ENCODE results near the gene EIF3I. TPM values are rescaled to one million over a fixed set of nuclear protein-coding genes. Genes with fewer than 3 reads are reported as not detected.
A peak's percentile ranks its signal among the peaks of the same experiment; 100 is the strongest.

EIF3I gene
- total and polyA plus RNA-seq, 10 of the 15 experiments (the other 5 are each of a cell fraction or from before 2014, with no cell fraction given) = 208 to 606 (median 352) TPM

GRCh38 chr1:32184650-32185049 is 37.6 kb upstream of the EIF3I start (continued):
- TF ChIP-seq SMAD1 (IDR thresholded peaks at IDR 0.05; ENCODE audit: low read depth, partially characterized antibody) (no peak), ZBTB4 (CRISPR knock-in tag; IDR thresholded peaks at IDR 0.05) (no peak), USF1 (IDR thresholded peaks at IDR 0.05; ENCODE audit: borderline replicate concordance, extremely low read length, insufficient read depth, low read depth, low read length) (no peak)

GRCh38 chr1:32186077-32186476 is 36.1 kb upstream of the EIF3I start:
- Histone ChIP-seq H3K27ac (ENCODE audit: control insufficient read depth, insufficient read depth) (no peak overlapping the region), H3K9ac (ENCODE audit: control insufficient read depth, insufficient read depth, low read length) (0 out of 2 replicates have a peak overlapping the region, but pooled peaks have one; percentile 22), H2AFZ (ENCODE audit: control insufficient read depth, low read depth, low read length) (no peak overlapping the region), H3K79me2 (ENCODE audit: control insufficient read depth, insufficient read depth, low read length) (peaks cover 48% of the 10 kb centered on the region), H3K4me2 (ENCODE audit: control insufficient read depth, insufficient read depth) (peak overlapping the region; percentile 7), H4K20me1 (ENCODE audit: control insufficient read depth, insufficient read depth) (no peaks in the 10 kb centered on the region; the same call in 1 of the 2 replicates), H3K36me3 (ENCODE audit: control insufficient read depth in 2 of 2, insufficient read depth in 2 of 2, low read length in 1 of 2) (peaks cover 19 to 49% of the 10 kb centered on the region in 2 experiments), H3K27me3 (replicated peaks in 1 of 2; ENCODE audit: control insufficient read depth in 2 of 2, insufficient read depth in 2 of 2, low read length in 1 of 2) (no peaks in the 10 kb centered on the region), H3K9me3 (replicated peaks; ENCODE audit: control insufficient read depth, insufficient read depth, low read length) (no peaks in the 10 kb centered on the region), H3K4me3 (no peak overlapping the region), H3K4me1 (ENCODE audit: control insufficient read depth, insufficient read depth, low read length) (peaks cover 14% of the 10 kb centered on the region)
- in situ Hi-C loops (cut with MboI) (no loop called here), intact Hi-C loops (cut with micrococcal nuclease; ENCODE audit: unreplicated experiment) (no loop called here)
- CTCF ChIA-PET = interaction anchor here (0.7 to 1.6 kb wide), 2 partner anchors 29 to 62 kb away, joined by 3 to 5 read pairs; no protein-coding TSS in a partner anchor
- TSS peak; percentile 11 for BruUV-seq (replicated peaks)
- FAIRE-seq (no peak), ATAC-seq (no peak), DNase-seq (ENCODE audit: low read depth, low spot score) (no peak)
- RAD21 ChIA-PET (ENCODE audit: unreplicated experiment) = interaction anchor here (0.7 kb wide), 1 partner anchor 222 kb away, joined by 7 read pairs; no protein-coding TSS in a partner anchor
- POLR2A ChIA-PET = interaction anchor here (1.0 kb wide), 1 partner anchor 15 kb away, joined by 3 read pairs; the partner anchor contains the start of gene CCDC28B
- TF ChIP-seq SRF (IDR thresholded peaks at IDR 0.05; ENCODE audit: low read depth in 2 of 2, low read length in 2 of 2) (no peak), PAX5 (IDR thresholded peaks at IDR 0.05; ENCODE audit: borderline replicate concordance, low read depth, low read length) (no peak)
- SMC1A ChIA-PET (ENCODE audit: uncharacterized antibody, unreplicated experiment) = no interaction called here
- WGBS (ENCODE audit: insufficient coverage, insufficient replicate concordance, low lambda C conversion rate, missing lambda C conversion rate) = 100% methylated on average over 2 of the region's 2 CpGs

Data from GM12878 (cell line).